HG03432 (cell line): Measurements from ENCODE around the gene KCTD20.

Source experiments
- ATAC-seq: cut with Tn5 transposase; IDR thresholded peaks from one replicate; pipeline ENCODE4 v1.9.1; 2021; ENCODE audit warnings: mild to moderate bottlenecking, moderate library complexity; ENCODE audit not compliant: unreplicated experiment

Gene KCTD20

GRCh38 chr6:36492092-36492491 lies 49.3 kb downstream of the KCTD20 start:
- no peak for ATAC-seq

- no peak for ATAC-seq
Measured at GRCh38 chr6:36492621-36493020, 49.8 kb downstream of the KCTD20 start.

- no peak for ATAC-seq
Measured at GRCh38 chr6:36493319-36493718, 50.5 kb downstream of the KCTD20 start.

GRCh38 chr6:36493859-36494258 lies 51.1 kb downstream of the KCTD20 start:
- ATAC-seq = no peak

GRCh38 chr6:36495086-36495485 lies 52.3 kb downstream of the KCTD20 start:
- ATAC-seq = no peak

- ATAC-seq = no peak
Measured at GRCh38 chr6:36499918-36500317, 57.1 kb downstream of the KCTD20 start.

GRCh38 chr6:36501686-36502085 lies 58.9 kb downstream of the KCTD20 start:
- no peak for ATAC-seq

- ATAC-seq = no peak
Measured at GRCh38 chr6:36504181-36504580, 61.4 kb downstream of the KCTD20 start.

GRCh38 chr6:36504982-36505381 lies 62.2 kb downstream of the KCTD20 start:
- ATAC-seq = no peak

- ATAC-seq = no peak
Measured at GRCh38 chr6:36505744-36506534, 63.1 kb downstream of the KCTD20 start.

GRCh38 chr6:36506611-36507010 lies 63.8 kb downstream of the KCTD20 start:
- ATAC-seq = no peak

- no peak for ATAC-seq
Measured at GRCh38 chr6:36508532-36508931, 65.7 kb downstream of the KCTD20 start.

GRCh38 chr6:36510365-36510764 lies 67.6 kb downstream of the KCTD20 start:
- ATAC-seq = no peak

GRCh38 chr6:36514554-36515456 lies 72.0 kb downstream of the KCTD20 start:
- no peak for ATAC-seq

- ATAC-seq = no peak
Measured at GRCh38 chr6:36515844-36516243, 73.0 kb downstream of the KCTD20 start.

- no peak for ATAC-seq
Measured at GRCh38 chr6:36516559-36516958, 73.8 kb downstream of the KCTD20 start.

GRCh38 chr6:36516988-36517387 lies 74.2 kb downstream of the KCTD20 start:
- ATAC-seq = no peak

- no peak for ATAC-seq
Measured at GRCh38 chr6:36517408-36517807, 74.6 kb downstream of the KCTD20 start.

GRCh38 chr6:36519352-36519751 lies 76.6 kb downstream of the KCTD20 start:
- ATAC-seq = no peak

- ATAC-seq = no peak
Measured at GRCh38 chr6:36523451-36523850, 80.7 kb downstream of the KCTD20 start.

GRCh38 chr6:36523936-36524499 lies 81.2 kb downstream of the KCTD20 start:
- ATAC-seq = no peak

- ATAC-seq = no peak
Measured at GRCh38 chr6:36524871-36525270, 82.1 kb downstream of the KCTD20 start.
